Measurements from ENCODE around the gene PMIS2. TPM values are rescaled to one million over a fixed set of nuclear protein-coding genes. Genes with fewer than 3 reads are reported as not detected.

Gene PMIS2
- total and polyA plus RNA-seq, 11 donors = not detected

DNA sequence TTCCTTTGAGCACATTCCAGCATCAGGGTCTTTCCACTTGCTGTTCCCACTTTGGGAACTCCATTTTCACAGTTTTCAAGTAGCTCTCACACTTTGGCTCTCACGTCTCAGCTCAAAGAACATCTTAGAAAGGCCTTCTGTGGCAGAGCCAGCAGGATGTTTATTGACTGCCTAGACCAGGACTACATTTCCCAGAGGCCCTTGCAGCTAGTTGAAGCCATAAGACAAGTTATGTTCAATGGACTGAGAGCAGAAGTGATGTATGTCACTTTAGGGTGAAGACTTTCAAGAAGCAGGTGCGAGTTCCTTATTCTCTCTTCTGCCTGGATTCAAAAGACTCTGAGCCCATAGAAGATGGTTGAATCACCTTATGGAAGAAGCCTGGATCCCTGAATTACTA lies 22.3 kb downstream of the PMIS2 start:
- Histone ChIP-seq H3K27me3 (no peaks in the 10 kb centered on the region), H3K9me3 (peaks cover 0 to 22% (median 2%) of the 10 kb centered on the region in 12 donors), H3K4me1 (peaks cover 0 to 21% (median 9%) of the 10 kb centered on the region in 12 donors), H3K36me3 (no peaks in the 10 kb centered on the region), H3K4me3 (no peak overlapping the region), H3K27ac (no peak overlapping the region)
- intact Hi-C loops (cut with DNase I) = no loop called here
- ATAC-seq (no peak), DNase-seq (no peak)
- TF ChIP-seq POLR2A (IDR thresholded peaks at IDR 0.05) = no peak
- TF ChIP-seq, protein P1, sequence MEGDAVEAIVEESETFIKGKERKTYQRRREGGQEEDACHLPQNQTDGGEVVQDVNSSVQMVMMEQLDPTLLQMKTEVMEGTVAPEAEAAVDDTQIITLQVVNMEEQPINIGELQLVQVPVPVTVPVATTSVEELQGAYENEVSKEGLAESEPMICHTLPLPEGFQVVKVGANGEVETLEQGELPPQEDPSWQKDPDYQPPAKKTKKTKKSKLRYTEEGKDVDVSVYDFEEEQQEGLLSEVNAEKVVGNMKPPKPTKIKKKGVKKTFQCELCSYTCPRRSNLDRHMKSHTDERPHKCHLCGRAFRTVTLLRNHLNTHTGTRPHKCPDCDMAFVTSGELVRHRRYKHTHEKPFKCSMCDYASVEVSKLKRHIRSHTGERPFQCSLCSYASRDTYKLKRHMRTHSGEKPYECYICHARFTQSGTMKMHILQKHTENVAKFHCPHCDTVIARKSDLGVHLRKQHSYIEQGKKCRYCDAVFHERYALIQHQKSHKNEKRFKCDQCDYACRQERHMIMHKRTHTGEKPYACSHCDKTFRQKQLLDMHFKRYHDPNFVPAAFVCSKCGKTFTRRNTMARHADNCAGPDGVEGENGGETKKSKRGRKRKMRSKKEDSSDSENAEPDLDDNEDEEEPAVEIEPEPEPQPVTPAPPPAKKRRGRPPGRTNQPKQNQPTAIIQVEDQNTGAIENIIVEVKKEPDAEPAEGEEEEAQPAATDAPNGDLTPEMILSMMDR (IDR thresholded peaks at IDR 0.05) = no peak
- 68 to 92% (median 73%) methylated on average over 2 of the region's 2 CpGs for WGBS, 4 donors

DNA sequence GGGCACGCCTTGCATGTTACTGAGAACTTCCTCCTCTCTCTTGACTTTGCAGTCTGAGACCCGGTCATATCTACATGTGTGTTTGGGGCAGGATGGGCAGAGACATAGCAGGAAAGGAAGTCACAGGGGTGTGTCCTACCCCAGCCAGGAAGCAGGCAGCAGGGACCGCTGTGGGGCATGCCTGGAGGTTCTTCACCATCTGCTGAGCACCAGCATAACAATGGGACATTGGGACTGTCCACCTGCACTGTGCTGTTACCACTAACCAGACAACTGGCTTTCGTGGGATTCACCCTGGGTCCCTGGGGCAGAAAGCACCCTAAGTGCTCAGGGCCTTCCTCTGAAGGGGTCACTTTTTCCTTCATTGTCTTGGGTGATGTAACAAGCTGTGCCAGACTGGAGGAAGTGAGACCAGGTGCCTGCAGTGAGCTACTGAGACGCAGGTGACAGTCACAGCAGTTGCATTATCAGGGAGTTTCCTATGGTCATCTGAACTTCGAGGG lies 23.9 kb downstream of the PMIS2 start:
- WGBS, 4 donors = 62 to 74% (median 66%) methylated on average over 3 to 6 of the region's 6 CpGs
- peaks cover 0 to 22% (median 2%) of the 10 kb centered on the region in 12 donors for H3K9me3 ChIP-seq
- DNase-seq (no peak), ATAC-seq (no peak)
- H3K4me3 ChIP-seq = no peak overlapping the region
- no peak overlapping the region for H3K27ac ChIP-seq
- TF ChIP-seq, protein P1 (IDR thresholded peaks at IDR 0.05) = no peak
- TF ChIP-seq POLR2A (IDR thresholded peaks at IDR 0.05) = no peak
- H3K36me3 ChIP-seq = peaks cover 0 to 1% (median 0%) of the 10 kb centered on the region in 9 donors
- peaks cover 0 to 22% (median 10%) of the 10 kb centered on the region in 12 donors for H3K4me1 ChIP-seq
- no peaks in the 10 kb centered on the region for H3K27me3 ChIP-seq
- intact Hi-C loops (cut with DNase I) = loop anchor here in 3 of 10 donors (5.0 to 10.0 kb wide), 2 partner anchors 63 to 65 kb away; partner anchors contain the start of gene TMEM147 (in 3 of the 3)

DNA sequence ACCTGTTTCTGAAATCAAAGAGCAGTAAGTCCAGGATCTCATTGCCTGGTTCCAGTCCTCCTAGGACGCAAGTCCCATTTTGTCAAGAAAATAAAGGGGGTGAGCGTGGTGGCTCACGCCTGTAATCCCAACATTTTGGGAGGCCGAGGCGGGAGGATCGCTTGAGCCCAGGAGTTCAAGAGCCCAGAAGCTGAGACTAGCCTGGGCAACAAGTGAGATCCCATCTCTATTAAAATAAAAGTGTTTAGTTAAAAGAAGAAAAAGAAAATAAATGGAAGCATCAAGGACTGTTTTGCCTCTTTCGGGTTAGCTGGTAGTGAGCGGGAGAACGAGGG lies 26.2 kb downstream of the PMIS2 start:
- DNase-seq = no peak
- WGBS, 4 donors = 32 to 46% (median 38%) methylated on average over 9 of the region's 9 CpGs
- H3K27ac ChIP-seq = peak overlapping the region in 6 of 12 donors; percentile 50 to 79 (median 71)
- H3K9me3 ChIP-seq = peaks cover 0 to 17% (median 2%) of the 10 kb centered on the region in 12 donors
- H3K27me3 ChIP-seq = no peaks in the 10 kb centered on the region
- TF ChIP-seq, protein P1 (IDR thresholded peaks at IDR 0.05) = no peak
- H3K4me3 ChIP-seq = peak overlapping the region; percentile 43 to 93 (median 74)
- peaks cover 0 to 22% (median 10%) of the 10 kb centered on the region in 12 donors for H3K4me1 ChIP-seq
- ATAC-seq = no peak
- intact Hi-C loops (cut with DNase I) = loop anchor here in 5 of 10 donors (1.0 to 10.0 kb wide), 3 partner anchors 16 to 67 kb away; partner anchors contain the start of gene TMEM147 (in 3 of the 5)
- peaks cover 0 to 20% (median 0%) of the 10 kb centered on the region in 9 donors for H3K36me3 ChIP-seq

DNA sequence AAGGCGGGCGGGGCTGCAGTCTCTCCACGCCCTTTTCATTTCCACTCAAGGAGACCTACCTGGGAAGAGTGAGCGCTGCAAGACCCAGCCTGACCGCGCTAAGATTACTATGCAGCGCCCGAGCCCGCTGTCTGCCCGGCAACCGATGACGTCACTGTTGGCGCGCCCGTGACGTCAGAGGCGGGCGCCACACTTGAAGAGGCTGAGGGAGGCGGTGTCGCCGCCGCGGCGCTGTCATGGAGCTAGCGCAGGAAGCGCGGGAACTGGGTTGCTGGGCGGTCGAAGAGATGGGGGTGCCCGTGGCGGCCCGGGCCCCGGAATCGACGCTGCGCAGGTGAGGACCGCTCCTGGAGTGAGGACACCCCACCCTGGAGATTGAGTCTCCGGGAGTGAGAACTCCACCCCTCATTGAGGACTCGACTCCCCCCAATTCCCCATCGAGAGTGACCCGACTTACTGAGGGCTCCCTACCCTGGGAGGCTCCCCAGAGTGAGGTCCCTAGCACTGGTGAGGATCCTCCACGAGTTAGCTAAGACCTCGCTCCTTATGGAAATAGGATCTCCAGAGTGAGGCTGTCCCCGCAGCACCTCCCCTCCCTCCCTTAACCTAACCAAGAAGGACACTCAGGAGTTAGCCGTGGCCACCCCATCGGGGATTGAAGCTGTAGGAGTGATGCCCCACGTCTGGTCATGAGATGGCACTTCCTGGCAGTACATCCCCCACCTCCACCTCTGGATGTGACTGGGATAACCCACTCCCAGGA lies 26.8 kb downstream of the PMIS2 start, which contains the start of gene HAUS5:
HAUS5 (plus strand) TSS at position 177 of the 763 bp plus-strand sequence; CDS start at position 237, 60 bp downstream.
- no peaks in the 10 kb centered on the region for H3K27me3 ChIP-seq
- DNase-seq (peak; percentile 90 to 96 (median 93)), ATAC-seq (peak; percentile 95 to 99 (median 98))
- 0 to 1% (median 1%) methylated on average over 23 to 47 of the region's 47 CpGs for WGBS, 4 donors
- intact Hi-C loops (cut with DNase I) = loop anchor here in 5 of 10 donors (1.0 to 10.0 kb wide), 3 partner anchors 16 to 68 kb away; partner anchors contain the start of gene TMEM147 (in 3 of the 5)
- TF ChIP-seq, protein P1 (IDR thresholded peaks at IDR 0.05) = peak in 3 of 12 donors; percentile 8 to 14 (median 13)
- peak in 1 of 2 donors; percentile 41 for TF ChIP-seq POLR2A (IDR thresholded peaks at IDR 0.05)
- H3K9me3 ChIP-seq = peaks cover 0 to 11% (median 0%) of the 10 kb centered on the region in 12 donors
- peak within 1 kb of the TSS; percentile 43 to 93 (median 74) for H3K4me3 ChIP-seq
- peaks cover 0 to 20% (median 0%) of the 10 kb centered on the region in 9 donors for H3K36me3 ChIP-seq
- H3K4me1 ChIP-seq = peaks cover 0 to 22% (median 10%) of the 10 kb centered on the region in 12 donors
- H3K27ac ChIP-seq = peak within 1 kb of the TSS; percentile 6 to 79 (median 50)
